Small intestine (tissue), 7 donors: Measurements from ENCODE around the gene DPEP2. TPM values are rescaled to one million over a fixed set of nuclear protein-coding genes. Genes with fewer than 3 reads are reported as not detected.
A peak's percentile ranks its signal among the peaks of the same experiment; 100 is the strongest.

Experiments
- DNase-seq, 2 donors: peaks; one replicate each; pipeline versions ENCODE4 v3.0.0 to v3.0.0-alpha.2; 2013
- FAIRE-seq: peaks from 2 replicates; lab custom pipeline; 2012; peaks lifted over from hg19 to GRCh38; lab: Jason Lieb, UNC
- H3K27ac ChIP-seq, 3 donors: one replicate each; pipeline ENCODE4 v1.5.1; 2013; ENCODE audit warnings: low read length in 2 of 3, mild to moderate bottlenecking in 2 of 3, control low read depth in 1 of 3, inconsistent platforms in 1 of 3, low read depth in 1 of 3, moderate library complexity in 1 of 3
- H3K27me3 ChIP-seq, 3 donors: one replicate each; pipeline ENCODE4 v1.6.1; 2013; ENCODE audit warnings: low read length in 3 of 3, inconsistent platforms in 1 of 3; ENCODE audit not compliant: control insufficient read depth in 3 of 3, insufficient read depth in 3 of 3
- H3K36me3 ChIP-seq, 3 donors: one replicate each; pipeline ENCODE4 v1.6.1; 2013; ENCODE audit warnings: low read length in 3 of 3, inconsistent platforms in 1 of 3, low read depth in 1 of 3, mild to moderate bottlenecking in 1 of 3, moderate library complexity in 1 of 3; ENCODE audit not compliant: control insufficient read depth in 3 of 3, insufficient read depth in 2 of 3
- H3K4me1 ChIP-seq, 3 donors: one replicate each; pipeline ENCODE4 v1.6.1; 2013; ENCODE audit warnings: low read length in 2 of 3, inconsistent platforms in 1 of 3, low read depth in 1 of 3, mild to moderate bottlenecking in 1 of 3, moderate library complexity in 1 of 3; ENCODE audit not compliant: control insufficient read depth in 3 of 3, insufficient read depth in 2 of 3
- H3K4me3 ChIP-seq, 3 donors: one replicate each; pipeline ENCODE4 v1.5.1; 2013; ENCODE audit warnings: low read length in 3 of 3, control low read depth in 1 of 3, inconsistent platforms in 1 of 3, low read depth in 1 of 3, mild to moderate bottlenecking in 1 of 3, moderate library complexity in 1 of 3
- H3K9me3 ChIP-seq, 2 donors: one replicate each; pipeline ENCODE4 v1.6.1; 2013; ENCODE audit warnings: low read depth in 1 of 2, low read length in 1 of 2; ENCODE audit not compliant: control insufficient read depth in 2 of 2, insufficient read depth in 1 of 2
- WGBS, 3 donors: extraction: QIAGEN DNeasy Blood & Tissue Kit; methylation state at CpG; one replicate each; pipeline ENCODE4 v1.1.7; 2013; 5-methylcytosine and 5-hydroxymethylcytosine counted together
- polyA plus RNA-seq, 4 donors: library from polyadenylated mRNA; stranded (reverse) in 3 of 4; unstranded in 1 of 4; fragments of 200-250 nt in 3 of 4; fragments of 120-200 nt in 1 of 4; gene quantifications; one replicate each; pipeline versions ENCODE4 v1.2.1 to v1.2.3, GENCODE V29; 2013
- donor health status: healthy with polysubstance abuse.
- donor health status: control.
- donor health status: control.
- donor health status: Bipolar disorder and iron deficiency.
- donor health status: healthy.

The DPEP2 gene
- polyA plus RNA-seq, 4 donors: 1.4 to 4.1 (median 3.2) TPM; not detected in 1

DNA sequence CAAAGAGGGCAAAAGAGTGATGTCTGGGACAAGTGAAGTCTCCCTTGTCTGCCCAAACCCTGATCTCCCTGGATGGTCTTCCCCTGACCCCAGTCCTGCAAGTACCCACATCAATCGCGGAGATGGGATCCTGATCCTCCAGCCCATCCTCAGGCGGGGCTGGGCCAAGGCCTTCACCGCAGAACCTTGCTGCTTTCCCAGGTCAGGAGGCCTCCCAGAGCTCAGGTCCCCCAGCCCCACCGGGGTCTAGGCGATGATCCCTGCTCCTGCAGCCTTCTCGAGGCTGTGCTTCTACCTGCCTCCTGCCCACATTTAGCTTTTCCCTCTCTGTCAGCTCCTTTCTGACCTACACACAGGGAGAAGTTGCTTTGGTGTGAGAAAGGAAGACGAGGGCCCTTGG lies 37.1 kb downstream of the DPEP2 start:
- peaks cover 0 to 24% (median 0%) of the 10 kb centered on the region in 3 donors for H3K4me1 ChIP-seq
- no peak for DNase-seq
- no peaks in the 10 kb centered on the region for H3K27me3 ChIP-seq
- peak overlapping the region in 1 of 3 donors; percentile 19 for H3K27ac ChIP-seq
- peaks cover 0 to 78% (median 0%) of the 10 kb centered on the region in 3 donors for H3K36me3 ChIP-seq
- no peak overlapping the region for H3K4me3 ChIP-seq
- no peaks in the 10 kb centered on the region for H3K9me3 ChIP-seq
- no peak for FAIRE-seq
- 76 to 93% (median 83%) methylated on average over 8 of the region's 8 CpGs for WGBS, 3 donors

DNA sequence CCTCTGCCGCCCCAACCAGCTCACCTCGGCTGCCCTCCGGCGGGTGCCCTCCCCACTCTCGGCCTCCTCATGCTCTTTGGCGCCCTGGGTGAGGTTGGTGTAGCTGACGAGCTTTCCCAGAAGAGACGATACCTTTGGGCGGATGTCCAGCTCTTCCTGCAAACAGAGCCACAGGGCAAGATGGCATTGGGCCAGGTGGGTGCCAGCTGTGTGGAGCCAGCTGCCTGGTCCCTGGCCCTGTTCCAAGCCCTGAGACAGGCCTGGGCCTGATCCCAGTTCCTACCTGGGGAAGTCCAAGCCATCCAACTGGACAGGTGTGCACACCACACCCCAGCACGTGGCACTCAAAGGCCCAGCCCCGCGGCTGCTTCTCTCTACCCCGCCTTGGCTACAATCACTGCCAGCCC lies 37.7 kb downstream of the DPEP2 start:
- H3K27me3 ChIP-seq: no peaks in the 10 kb centered on the region
- peak in 1 of 2 donors; percentile 74 for DNase-seq
- no peaks in the 10 kb centered on the region for H3K9me3 ChIP-seq
- peaks cover 0 to 78% (median 0%) of the 10 kb centered on the region in 3 donors for H3K36me3 ChIP-seq
- FAIRE-seq: no peak
- H3K27ac ChIP-seq: peak overlapping the region in 1 of 3 donors; percentile 45
- H3K4me1 ChIP-seq: peaks cover 0 to 19% (median 0%) of the 10 kb centered on the region in 3 donors
- no peak overlapping the region for H3K4me3 ChIP-seq
- 17 to 62% (median 39%) methylated on average over 11 to 13 of the region's 13 CpGs for WGBS, 3 donors

DNA sequence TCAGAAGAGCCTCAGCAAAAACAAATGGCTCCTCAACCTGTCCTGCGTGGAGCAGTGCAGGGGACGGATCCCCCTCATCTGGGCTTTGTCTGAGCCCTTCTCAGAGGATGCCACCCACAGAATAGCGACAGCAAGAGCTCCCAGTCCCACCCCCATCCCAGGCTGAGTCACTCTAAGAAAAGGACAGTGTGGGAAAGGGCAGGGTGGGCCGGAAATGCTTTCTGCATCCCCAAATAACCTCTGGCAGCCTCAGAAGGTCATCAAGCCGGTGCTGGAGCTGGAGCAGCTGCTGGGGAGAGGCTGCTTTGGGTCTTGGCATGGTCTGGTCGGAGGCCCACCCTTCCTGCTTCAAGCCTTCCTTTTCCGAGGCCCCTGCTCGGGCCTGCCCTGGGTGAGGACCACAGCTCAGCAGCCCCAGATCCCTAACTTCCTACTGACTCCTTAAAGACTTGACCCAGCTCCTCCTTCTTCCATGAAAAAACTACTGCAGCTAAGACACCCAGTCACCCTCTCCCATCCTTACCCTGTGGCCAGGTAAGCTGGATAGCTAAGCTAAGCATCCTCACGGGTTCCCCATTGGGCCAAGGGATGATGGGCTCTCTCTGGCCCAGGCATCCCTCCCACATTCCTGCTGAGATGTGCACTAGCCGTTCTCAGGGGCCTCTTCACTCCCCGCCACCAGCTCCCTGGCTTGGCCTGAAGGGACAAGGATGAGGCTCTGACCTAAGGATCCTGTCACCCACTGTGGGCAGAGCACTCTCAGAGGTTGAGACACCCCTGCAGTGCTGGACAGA lies 39.6 kb downstream of the DPEP2 start:
- H3K36me3 ChIP-seq: peaks cover 0 to 75% (median 0%) of the 10 kb centered on the region in 3 donors
- H3K9me3 ChIP-seq: no peaks in the 10 kb centered on the region
- H3K4me3 ChIP-seq: no peak overlapping the region
- DNase-seq (peak in 1 of 2 donors; percentile 29), FAIRE-seq (no peak)
- peaks cover 0 to 15% (median 0%) of the 10 kb centered on the region in 3 donors for H3K4me1 ChIP-seq
- no peaks in the 10 kb centered on the region for H3K27me3 ChIP-seq
- peak overlapping the region in 1 of 3 donors; percentile 53 for H3K27ac ChIP-seq
- 64 to 76% (median 71%) methylated on average over 11 of the region's 11 CpGs for WGBS, 3 donors

DNA sequence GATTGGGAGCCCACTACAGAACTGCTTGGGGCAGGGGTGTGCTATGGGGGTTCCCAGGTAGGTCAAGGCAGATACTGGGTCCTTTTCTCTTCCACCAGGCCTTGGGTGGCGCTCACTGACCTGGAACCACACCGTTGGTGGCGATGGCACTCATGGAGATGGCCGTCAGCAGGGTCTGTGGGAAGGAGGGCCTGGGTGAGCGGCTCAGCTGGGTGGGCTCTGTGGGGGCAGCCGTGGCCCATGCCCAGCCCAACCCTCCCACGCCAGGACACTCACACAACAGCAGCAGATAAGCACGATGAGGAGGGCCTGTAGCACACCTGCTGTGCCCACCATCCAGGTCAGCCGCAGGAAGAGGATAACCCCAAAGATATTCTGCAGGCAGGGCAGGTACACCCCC lies 41.7 kb downstream of the DPEP2 start:
- H3K4me1 ChIP-seq: no peaks in the 10 kb centered on the region
- peaks cover 0 to 73% (median 0%) of the 10 kb centered on the region in 3 donors for H3K36me3 ChIP-seq
- no peaks in the 10 kb centered on the region for H3K27me3 ChIP-seq
- no peak overlapping the region for H3K27ac ChIP-seq
- DNase-seq (no peak), FAIRE-seq (no peak)
- 88 to 96% (median 89%) methylated on average over 9 of the region's 9 CpGs for WGBS, 3 donors
- H3K4me3 ChIP-seq: no peak overlapping the region
- H3K9me3 ChIP-seq: no peaks in the 10 kb centered on the region

DNA sequence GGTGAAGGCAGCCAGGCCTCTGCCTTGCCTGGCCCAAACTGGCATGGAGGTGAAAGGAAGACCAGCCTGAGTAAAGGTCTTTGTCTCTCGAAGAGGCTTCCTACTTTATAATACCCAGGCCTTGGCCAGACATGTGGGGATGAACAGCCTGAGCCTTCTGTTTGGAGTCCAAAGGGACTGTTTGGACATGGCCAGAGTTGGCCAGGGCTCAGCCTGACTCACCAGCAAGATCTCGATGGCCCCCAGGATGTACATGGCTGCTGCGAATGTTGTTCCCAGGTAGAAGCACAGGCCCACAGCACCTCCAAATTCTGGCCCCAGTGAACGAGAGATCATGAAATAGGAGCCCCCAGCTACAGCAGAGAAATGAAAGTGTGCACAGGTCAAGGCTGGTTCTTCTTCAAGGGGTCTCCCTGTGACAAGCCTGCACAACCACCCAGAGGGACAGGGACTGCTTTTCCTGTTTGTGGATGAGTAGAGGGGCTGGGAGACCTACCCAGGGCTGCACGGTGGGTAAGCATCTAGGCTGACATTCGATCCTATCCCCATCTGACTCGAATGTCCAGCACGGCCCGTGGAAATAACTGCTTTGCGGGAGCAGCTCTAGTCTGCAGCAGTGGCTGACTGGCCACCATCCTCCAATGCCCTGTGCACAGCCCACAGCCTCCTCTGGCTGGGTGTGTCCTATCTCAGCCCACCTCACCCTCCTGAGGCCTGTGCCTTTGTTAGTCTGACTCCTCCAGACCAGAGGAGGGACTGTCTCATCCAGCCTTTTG lies 44.7 kb downstream of the DPEP2 start:
- Histone ChIP-seq H3K27me3 (no peaks in the 10 kb centered on the region), H3K4me1 (no peaks in the 10 kb centered on the region), H3K27ac (no peak overlapping the region), H3K36me3 (peaks cover 0 to 72% (median 0%) of the 10 kb centered on the region in 3 donors), H3K9me3 (no peaks in the 10 kb centered on the region), H3K4me3 (no peak overlapping the region)
- FAIRE-seq: no peak
- whole genome bisulfite sequencing, 3 donors: 84 to 89% (median 89%) methylated on average over 10 of the region's 10 CpGs
- no peak for DNase-seq

DNA sequence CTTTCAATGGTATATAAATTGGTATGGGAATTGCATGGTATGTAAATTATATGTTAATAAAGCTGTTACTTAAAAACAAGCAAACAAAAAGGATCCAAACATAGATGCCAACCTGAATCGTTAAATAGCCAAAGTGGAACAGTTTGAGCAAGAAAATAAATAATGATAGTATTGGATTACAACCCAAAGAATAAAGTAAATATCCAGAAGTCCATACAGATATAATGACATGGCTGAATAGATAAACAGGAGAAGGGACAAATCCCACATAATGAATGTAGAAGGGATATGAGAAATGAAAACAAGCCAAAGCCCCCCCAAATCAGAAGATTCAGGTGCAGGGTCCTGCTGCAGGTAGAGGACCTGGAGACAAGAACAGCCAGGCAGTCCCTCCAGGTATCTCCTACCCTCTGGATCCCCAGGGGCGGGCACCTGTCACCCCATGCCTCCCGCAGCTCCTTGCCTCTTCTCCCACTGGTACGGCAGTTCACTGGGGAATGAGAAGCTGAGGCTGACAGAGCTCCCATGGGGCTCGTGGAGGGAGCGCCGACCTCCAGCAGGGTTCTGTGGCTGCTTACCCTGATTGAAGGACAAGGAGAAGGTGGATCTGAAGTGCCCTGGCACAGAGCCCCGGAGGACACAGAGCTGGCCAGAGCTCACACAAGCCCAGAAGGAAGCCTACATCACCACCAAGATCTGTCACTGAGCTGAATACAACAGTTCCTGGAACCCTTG lies 45.5 kb downstream of the DPEP2 start:
- Histone ChIP-seq H3K4me3 (no peak overlapping the region), H3K36me3 (peaks cover 0 to 70% (median 0%) of the 10 kb centered on the region in 3 donors), H3K9me3 (no peaks in the 10 kb centered on the region), H3K4me1 (no peaks in the 10 kb centered on the region), H3K27ac (no peak overlapping the region), H3K27me3 (no peaks in the 10 kb centered on the region)
- no peak for DNase-seq
- no peak for FAIRE-seq
- WGBS, 3 donors: 84 to 91% (median 88%) methylated on average over 7 to 8 of the region's 8 CpGs

DNA sequence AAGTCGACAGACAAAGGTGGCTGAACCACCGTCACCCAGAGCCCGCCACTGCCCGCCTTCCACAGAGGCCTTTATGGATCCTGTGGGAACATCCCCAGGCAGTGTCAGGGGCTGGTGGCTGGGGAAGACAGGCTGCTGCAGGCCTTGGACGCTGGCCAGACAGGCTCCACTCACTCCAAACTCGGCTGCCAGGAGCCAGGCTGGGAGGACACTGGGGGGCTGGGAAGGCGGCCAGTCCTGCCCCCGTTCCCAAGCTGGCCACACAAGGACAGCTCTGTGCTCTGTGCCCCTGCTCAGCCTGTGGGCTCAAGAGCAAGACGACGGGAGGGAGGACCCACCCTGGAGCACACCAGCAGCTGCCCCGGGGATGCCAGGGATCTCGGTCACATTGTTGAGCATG lies 47.8 kb downstream of the DPEP2 start:
- FAIRE-seq (no peak), DNase-seq (no peak)
- H3K4me1 ChIP-seq: no peaks in the 10 kb centered on the region
- WGBS, 3 donors: 66 to 74% (median 72%) methylated on average over 12 of the region's 12 CpGs
- no peak overlapping the region for H3K4me3 ChIP-seq
- H3K27ac ChIP-seq: no peak overlapping the region
- no peaks in the 10 kb centered on the region for H3K27me3 ChIP-seq
- H3K36me3 ChIP-seq: peaks cover 0 to 78% (median 0%) of the 10 kb centered on the region in 3 donors
- no peaks in the 10 kb centered on the region for H3K9me3 ChIP-seq

DNA sequence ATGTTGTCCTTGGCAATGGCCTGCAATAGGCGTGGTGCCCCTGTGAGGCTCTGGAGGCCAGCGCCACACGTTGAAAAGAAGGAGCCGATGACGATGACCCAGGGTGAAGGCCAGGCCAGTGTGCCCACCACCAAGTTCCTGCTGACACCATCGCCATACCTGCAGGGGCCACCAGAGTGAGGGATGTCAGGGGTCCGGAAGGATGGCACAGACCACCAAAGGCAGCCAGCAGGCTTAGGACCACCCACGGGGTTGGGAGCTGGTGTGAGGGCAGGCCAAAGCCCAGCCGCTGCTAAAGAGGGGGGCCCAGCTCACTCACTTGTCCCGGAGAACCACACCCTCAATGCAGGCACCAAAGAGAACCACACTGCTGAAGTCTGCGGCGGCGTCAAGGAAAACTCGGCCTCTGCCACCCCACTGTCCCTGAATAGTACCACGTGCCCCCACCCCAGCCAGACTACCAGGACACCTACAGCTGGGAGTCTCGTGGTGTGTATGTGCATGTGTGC lies 48.9 kb downstream of the DPEP2 start:
- Histone ChIP-seq H3K27me3 (no peaks in the 10 kb centered on the region), H3K36me3 (peaks cover 0 to 89% (median 0%) of the 10 kb centered on the region in 3 donors), H3K4me1 (no peaks in the 10 kb centered on the region), H3K4me3 (no peak overlapping the region), H3K9me3 (no peaks in the 10 kb centered on the region), H3K27ac (no peak overlapping the region)
- FAIRE-seq (no peak), DNase-seq (no peak)
- WGBS, 3 donors: 80 to 90% (median 86%) methylated on average over 16 of the region's 16 CpGs
